DOHH2 (cell line): ENCODE data around the gene FECH.

Experiments
- CTCF ChIP-seq: fragments of 200-600 bp; sonication (generic); IDR thresholded peaks from one replicate; pipeline ENCODE4 v1.5.1; 2014; ENCODE audit warnings: antibody characterized with exemption, mild to moderate bottlenecking, low read depth, low read length; ENCODE audit not compliant: poor library complexity, severe bottlenecking
- EZH2phosphoT487 ChIP-seq: fragments of 200-600 bp; sonication (generic); IDR thresholded peaks from 2 replicates; pipeline ENCODE4 v1.6.1; 2017; ENCODE audit warnings: borderline replicate concordance, mild to moderate bottlenecking, antibody characterized with exemption, low read length, moderate library complexity, mixed read lengths

GRCh38 chr18:57570162-57570561 lies 16.3 kb downstream of the FECH start:
- TF ChIP-seq CTCF = no peak
- no peak for TF ChIP-seq EZH2phosphoT487
